Thoracic aorta (tissue), 2 donors: ENCODE data around the gene TEK. TPM values are rescaled to one million over a fixed set of nuclear protein-coding genes. Genes with fewer than 3 reads are reported as not detected.

Experiments used
- ATAC-seq: fragments of 150-250 bp; one replicate; pipeline ENCODE4 v1.8.0; 2017; ENCODE audit warnings: low read depth; ENCODE audit not compliant: insufficient number of reproducible peaks, low FRiP score
- DNase-seq: peaks from one replicate; pipeline ENCODE4 v3.0.0-alpha.2; 2020; ENCODE audit warnings: low spot score
- H3K27ac ChIP-seq, 2 donors: fragments of 200-600 bp; sonication (generic); 1 replicate in 1 of 2; 2 replicates in 1 of 2; pipeline ENCODE4 v1.5.1; 2016; ENCODE audit warnings: mild to moderate bottlenecking in 2 of 2, moderate library complexity in 2 of 2
- H3K27me3 ChIP-seq: fragments of 200-600 bp; sonication (generic); replicated peaks from 2 replicates; pipeline ENCODE4 v1.6.0; 2016; ENCODE audit warnings: mild to moderate bottlenecking; ENCODE audit not compliant: insufficient read depth
- H3K36me3 ChIP-seq: fragments of 200-600 bp; sonication (generic); one replicate; pipeline ENCODE4 v1.5.1; 2016
- H3K4me1 ChIP-seq, 2 donors: fragments of 200-600 bp; sonication (generic); 1 replicate in 1 of 2; 2 replicates in 1 of 2; pipeline versions ENCODE4 v1.5.1 to v1.6.0; 2016; ENCODE audit warnings: low read depth in 2 of 2, mild to moderate bottlenecking in 1 of 2; ENCODE audit not compliant: control insufficient read depth in 1 of 2
- H3K4me3 ChIP-seq: fragments of 200-600 bp; sonication (generic); 2 replicates; pipeline ENCODE4 v1.5.1; 2016; ENCODE audit warnings: mild to moderate bottlenecking
- H3K9me3 ChIP-seq: fragments of 200-600 bp; sonication (generic); 2 replicates; pipeline ENCODE4 v1.5.1; 2016
- total RNA-seq, 2 donors: library from RNA; depleted of rRNA; stranded (reverse); fragments of >200 nt; gene quantifications; one replicate each; pipeline versions ENCODE4 v1.1.0 to v1.2.3, GENCODE V29; 2016
- TF ChIP-seq, protein P1 (sequence below): fragments of 200-600 bp; sonication (generic); IDR thresholded peaks from one replicate; pipeline ENCODE4 v1.5.1; 2019; ENCODE audit warnings: antibody characterized with exemption

The TEK gene
- total RNA-seq, 2 donors from 2014 or later, result 8.4 to 14.9 TPM

DNA sequence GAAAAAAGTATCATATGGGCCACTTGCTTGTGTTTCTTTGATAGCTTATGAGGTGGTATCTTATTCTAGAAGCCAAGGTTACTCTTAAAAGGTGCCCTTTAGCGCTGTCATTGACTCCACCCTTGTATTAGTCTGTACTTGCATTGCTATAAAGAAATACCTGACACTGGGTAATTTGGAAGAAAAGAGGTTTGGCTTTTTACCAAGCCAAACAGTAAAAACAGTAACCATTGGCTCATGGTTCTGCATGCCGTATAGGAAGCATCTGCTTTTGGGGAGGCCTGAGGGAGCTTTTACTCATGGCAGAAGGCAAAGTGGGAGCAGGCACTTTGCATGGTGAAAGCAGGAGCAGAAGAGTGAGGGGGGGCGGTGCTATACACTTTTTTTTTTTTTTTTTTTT is 87.4 kb downstream of the TEK start:
- ATAC-seq (no peak), DNase-seq (no peak)
- Histone ChIP-seq H3K4me3 (no peak overlapping the region), H3K27me3 (no peaks in the 10 kb centered on the region), H3K27ac (no peak overlapping the region), H3K9me3 (no peaks in the 10 kb centered on the region), H3K4me1 (peaks cover 22 to 35% of the 10 kb centered on the region in 2 donors), H3K36me3 (no peaks in the 10 kb centered on the region)
- TF ChIP-seq, protein P1, sequence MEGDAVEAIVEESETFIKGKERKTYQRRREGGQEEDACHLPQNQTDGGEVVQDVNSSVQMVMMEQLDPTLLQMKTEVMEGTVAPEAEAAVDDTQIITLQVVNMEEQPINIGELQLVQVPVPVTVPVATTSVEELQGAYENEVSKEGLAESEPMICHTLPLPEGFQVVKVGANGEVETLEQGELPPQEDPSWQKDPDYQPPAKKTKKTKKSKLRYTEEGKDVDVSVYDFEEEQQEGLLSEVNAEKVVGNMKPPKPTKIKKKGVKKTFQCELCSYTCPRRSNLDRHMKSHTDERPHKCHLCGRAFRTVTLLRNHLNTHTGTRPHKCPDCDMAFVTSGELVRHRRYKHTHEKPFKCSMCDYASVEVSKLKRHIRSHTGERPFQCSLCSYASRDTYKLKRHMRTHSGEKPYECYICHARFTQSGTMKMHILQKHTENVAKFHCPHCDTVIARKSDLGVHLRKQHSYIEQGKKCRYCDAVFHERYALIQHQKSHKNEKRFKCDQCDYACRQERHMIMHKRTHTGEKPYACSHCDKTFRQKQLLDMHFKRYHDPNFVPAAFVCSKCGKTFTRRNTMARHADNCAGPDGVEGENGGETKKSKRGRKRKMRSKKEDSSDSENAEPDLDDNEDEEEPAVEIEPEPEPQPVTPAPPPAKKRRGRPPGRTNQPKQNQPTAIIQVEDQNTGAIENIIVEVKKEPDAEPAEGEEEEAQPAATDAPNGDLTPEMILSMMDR, result no peak

- H3K9me3 ChIP-seq, result no peaks in the 10 kb centered on the region
- TF ChIP-seq, protein P1, result no peak
- H3K4me1 ChIP-seq, result peaks cover 20 to 21% of the 10 kb centered on the region in 2 donors
- DNase-seq (no peak), ATAC-seq (no peak)
- H3K36me3 ChIP-seq, result no peaks in the 10 kb centered on the region
- no peak overlapping the region for H3K4me3 ChIP-seq
- H3K27ac ChIP-seq, result no peak overlapping the region
- no peaks in the 10 kb centered on the region for H3K27me3 ChIP-seq
These were observed 89.2 kb downstream of the TEK start for GRCh38 chr9:27198190-27198589.

- DNase-seq (no peak), ATAC-seq (no peak)
- no peak overlapping the region for H3K4me3 ChIP-seq
- H3K36me3 ChIP-seq, result no peaks in the 10 kb centered on the region
- H3K9me3 ChIP-seq, result no peaks in the 10 kb centered on the region
- H3K27ac ChIP-seq, result no peak overlapping the region
- TF ChIP-seq, protein P1, result no peak
- H3K4me1 ChIP-seq, result peaks cover 10 to 14% of the 10 kb centered on the region in 2 donors
- H3K27me3 ChIP-seq, result no peaks in the 10 kb centered on the region
These were observed 93.0 kb downstream of the TEK start for GRCh38 chr9:27202056-27202455.

- Histone ChIP-seq H3K27ac (peak overlapping the region in 1 of 2 donors; percentile 32), H3K9me3 (no peaks in the 10 kb centered on the region), H3K4me3 (no peak overlapping the region), H3K4me1 (peaks cover 10 to 14% of the 10 kb centered on the region in 2 donors), H3K36me3 (no peaks in the 10 kb centered on the region), H3K27me3 (no peaks in the 10 kb centered on the region)
- no peak for ATAC-seq
- TF ChIP-seq, protein P1, result no peak
- no peak for DNase-seq
These were observed 94.8 kb downstream of the TEK start for GRCh38 chr9:27203783-27204182.

DNA sequence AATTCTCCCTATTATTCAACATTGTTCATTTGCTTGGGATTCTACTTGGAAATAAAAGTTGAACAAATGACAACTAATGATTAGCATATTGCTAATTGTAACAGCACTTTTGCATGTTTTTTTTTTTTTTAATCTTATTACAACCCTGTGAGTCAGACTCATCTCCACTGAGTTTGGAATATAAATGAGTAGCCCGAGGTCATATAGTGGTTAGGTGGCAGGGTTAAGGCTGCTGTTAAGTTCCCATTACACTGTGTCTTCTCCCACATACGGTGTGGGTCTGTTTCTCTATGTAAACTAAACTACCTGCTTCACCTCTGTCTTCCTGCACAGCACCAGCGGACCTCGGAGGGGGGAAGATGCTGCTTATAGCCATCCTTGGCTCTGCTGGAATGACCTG is 95.6 kb downstream of the TEK start:
- no peak for DNase-seq
- TF ChIP-seq, protein P1, result no peak
- Histone ChIP-seq H3K4me1 (peaks cover 10 to 14% of the 10 kb centered on the region in 2 donors), H3K4me3 (no peak overlapping the region), H3K27me3 (no peaks in the 10 kb centered on the region), H3K27ac (peak overlapping the region in 1 of 2 donors; percentile 32), H3K9me3 (no peaks in the 10 kb centered on the region), H3K36me3 (no peaks in the 10 kb centered on the region)
- no peak for ATAC-seq
